RPMI7951 (cell line): Measurements from ENCODE around the gene HOXA7. TPM values are rescaled to one million over a fixed set of nuclear protein-coding genes. Genes with fewer than 3 reads are reported as not detected.

Experiments
- DNase-seq: peaks from one replicate; pipeline ENCODE4 v3.0.0-alpha.2; 2012; ENCODE audit warnings: low read depth
- total RNA-seq: library from RNA; depleted of rRNA; stranded (reverse); fragments of >200 nt; shearing (Covaris generic); gene quantifications from 2 replicates; pipeline ENCODE4 v1.2.3, GENCODE V29; 2014

HOXA7 gene
- total RNA-seq, 1 experiment from 2014 or later = 19.7 TPM

DNA sequence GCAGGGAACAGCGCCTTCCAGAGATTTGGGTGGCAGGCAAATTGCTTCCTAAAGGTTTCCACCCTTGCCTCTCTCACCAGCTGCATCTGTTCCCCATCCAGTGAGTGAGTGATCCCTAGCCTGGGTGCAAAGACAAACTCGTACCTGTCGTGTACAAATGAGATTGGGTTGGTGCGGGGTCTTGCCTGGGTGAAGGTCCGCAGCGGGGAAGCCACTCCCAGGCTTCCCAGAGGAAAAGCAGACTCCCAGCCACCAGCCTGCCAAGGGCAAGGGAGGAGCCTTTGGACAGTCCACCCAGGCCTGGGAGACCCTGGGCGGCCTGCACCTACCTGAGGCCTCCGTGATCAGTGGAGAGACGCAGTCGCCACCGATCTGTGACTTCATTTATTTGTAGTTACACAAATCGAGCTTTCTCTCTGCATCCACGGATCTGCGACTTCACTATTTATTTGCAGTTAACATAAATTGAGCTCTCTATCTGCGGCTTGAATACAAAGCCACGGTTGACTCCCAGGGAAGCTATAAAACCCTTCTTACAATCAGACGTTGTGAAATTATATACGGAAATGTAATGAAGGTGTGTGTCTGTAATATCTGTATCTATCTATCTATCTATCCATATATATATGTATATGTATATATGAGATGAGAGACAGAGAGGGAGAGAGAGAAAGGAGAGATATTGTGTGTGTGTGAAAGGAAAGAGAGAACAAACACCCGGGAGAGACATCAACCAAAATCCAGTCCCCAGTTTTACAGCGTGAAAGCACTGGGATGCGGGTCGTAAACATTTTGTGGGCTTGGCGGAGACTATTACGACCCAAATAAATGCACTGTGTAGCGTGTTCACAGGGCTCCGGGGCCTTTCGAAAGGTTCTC, 3.0 kb upstream of the HOXA7 start:
- no peak for DNase-seq

DNA sequence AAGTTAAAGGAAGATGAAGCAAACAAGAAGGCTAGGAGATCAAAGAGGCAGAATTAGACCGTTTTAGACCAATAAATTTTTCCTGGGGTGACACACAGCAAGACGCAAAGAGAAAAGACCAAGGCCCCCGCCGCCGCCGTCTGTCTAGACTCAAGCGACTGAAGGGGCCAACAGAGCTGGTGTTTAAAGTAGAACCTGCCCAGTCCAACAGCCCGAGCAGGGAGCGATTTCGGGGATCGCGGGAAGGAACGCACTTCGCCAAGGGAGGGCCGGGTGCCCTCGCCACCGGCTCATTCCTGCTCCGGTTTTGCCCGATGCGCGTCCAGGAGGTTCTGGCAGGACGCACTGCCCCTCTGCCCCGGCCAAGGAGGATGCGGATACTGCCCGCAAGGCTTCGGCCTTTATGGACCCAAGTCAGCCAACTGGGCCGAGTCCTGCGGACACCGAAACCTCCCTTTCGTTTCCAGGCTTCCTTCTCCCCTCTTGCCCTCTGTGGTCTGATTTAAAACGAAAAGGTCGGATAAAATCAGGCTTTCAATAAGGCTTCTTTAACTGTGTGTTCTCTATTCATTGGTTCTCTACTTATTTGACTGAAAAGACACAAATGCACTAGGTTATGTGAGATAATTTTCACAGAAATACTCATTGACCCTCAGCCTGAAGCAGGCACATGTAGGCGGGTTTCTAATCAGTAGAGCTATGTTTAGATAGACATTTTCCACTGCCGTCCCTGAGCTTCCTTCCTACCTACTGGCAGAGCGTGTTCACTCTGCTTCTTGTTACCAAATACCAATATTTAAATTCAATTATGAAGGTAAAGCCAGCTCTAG, 2.2 kb upstream of the HOXA7 start:
- DNase-seq = no peak

DNA sequence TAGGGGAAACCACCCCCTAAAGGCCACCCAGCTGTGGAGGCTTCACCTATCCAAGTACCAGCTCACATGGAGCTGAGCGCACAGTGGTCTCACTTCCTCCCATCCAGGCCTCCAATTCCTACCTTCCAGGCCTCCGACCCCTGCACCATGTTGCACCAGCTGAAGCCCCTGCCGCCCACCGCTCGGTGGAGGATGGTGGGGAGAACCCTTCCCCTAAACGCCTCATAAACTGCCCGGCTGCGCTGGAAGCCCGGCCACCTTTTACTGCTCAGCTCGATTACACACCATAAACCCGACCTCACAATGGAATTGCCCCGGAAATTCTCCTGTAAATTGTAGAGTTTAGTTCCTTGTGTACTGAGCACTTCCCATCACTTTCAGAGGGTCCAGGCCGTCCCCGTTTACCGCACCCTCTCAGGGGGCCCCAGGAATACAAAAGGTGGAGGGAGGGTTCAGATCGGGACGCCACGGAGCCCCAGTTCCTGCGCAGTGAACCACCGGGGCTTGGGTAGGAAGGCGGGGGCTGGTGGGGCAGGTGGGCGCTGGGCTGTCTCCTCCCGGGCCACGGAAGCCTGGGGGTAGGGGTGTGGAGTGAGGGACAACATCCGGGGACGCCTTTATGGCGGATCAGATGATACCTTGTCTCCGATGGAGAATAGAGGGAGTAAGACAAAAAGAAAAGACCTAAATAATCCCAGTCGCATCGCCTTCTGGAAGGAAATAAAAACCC, 1.4 kb upstream of the HOXA7 start:
- DNase-seq = no peak

DNA sequence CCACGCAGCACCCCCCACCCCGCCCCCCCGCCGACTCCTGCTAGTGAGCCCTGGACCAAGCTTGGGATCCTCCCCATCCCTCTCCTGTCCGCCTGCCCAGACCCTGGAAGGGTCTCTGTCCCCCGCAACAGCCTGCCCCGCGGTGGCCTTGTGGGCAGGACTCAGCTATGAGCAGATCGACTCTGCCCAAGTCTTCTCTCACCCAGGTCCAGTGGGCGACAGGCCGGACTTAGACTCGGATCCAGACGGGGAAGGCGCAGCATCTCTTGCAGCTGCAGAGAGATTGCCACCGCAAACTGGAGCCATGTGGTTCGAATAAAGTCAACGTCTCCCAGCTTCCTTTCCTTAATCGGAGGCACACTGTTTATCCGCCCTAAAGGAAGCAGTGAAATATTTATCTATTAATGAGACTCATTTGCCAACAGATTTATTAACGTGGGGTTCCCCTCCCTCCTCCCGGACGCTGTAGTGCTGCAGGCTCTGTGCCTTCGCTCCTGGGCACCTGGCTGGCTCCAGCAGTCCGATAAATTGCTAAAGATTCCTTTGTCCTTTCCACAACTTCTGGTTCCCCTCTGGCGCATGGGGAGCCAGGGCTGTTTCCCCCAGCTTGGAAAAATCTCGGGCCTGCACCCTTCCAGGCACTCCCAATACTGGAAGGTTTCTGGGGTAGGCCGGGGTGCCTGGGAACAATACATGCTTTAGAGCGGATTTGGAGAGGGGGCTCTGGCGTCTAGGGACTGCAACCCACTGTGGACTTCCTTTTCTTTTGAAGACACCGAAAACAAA, 634 bp upstream of the HOXA7 start:
- DNase-seq = no peak

DNA sequence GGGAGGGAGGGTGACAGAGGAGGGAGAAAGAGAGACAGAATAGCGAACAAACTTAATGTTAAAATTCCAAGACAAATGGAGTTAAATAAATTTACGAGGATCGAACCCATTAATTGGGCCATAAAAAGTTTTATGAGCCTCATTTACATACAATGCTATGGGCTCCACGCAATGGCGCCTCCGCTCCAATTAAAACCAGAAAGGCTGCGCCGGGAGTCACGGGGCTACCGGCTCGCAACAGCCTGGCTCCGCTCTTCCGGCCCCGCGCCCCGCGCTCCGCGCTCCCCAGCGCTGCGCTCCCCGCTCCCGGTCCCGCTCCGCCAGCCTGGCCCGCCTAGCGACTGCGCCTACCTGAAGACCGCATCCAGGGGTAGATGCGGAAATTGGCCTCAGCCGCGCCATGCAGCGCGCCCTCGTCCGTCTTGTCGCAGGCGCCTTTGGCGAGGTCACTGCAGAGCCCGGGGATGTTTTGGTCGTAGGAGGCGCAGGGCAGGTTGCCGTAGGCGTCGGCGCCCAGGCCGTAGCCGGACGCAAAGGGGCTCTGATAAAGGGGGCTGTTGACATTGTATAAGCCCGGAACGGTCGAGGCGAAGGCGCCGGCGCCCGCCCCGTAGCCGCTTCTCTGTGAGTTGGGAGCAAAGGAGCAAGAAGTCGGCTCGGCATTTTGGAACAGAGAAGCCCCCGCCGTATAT, 513 bp downstream of the HOXA7 start:
- DNase-seq = peak; percentile 58

DNA sequence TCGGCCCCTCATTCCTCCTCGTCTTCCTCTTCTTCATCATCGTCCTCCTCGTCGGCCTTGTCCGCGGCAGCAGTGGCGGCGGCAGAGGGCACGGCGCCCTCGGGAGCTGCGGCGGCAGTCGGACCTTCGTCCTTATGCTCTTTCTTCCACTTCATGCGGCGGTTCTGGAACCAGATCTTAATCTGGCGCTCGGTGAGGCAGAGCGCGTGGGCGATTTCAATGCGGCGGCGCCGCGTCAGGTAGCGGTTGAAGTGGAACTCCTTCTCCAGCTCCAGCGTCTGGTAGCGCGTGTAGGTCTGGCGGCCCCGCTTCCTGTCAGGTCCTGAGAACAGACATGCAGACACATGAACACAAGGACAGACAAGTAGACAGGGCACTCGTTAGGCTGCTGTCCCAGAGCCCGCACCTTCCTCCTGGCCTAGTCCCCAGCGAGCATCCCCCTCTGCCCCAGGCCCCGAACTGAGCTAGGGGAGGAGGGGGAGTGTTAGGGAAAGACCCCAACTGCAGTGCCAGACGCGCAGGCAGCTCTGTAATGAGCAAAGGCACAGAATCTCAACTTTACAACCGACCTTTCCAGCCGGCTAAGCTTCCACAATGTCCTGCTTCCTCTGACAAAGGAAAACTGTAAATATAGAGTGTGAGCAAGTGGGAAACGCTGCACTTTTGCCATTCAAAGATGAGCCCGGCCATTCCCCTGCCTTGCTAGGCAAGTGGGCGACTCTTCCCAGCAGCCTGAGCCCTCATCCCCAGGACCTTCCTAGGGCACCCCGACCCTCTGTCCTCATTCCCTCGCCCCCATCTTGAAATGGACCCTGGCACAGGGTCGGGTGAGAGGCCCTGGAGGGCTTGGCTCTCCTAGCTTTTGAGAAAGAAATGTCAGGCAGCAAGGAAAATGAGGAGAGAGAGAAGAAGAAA, 1.3 kb downstream of the HOXA7 start:
- no peak for DNase-seq

DNA sequence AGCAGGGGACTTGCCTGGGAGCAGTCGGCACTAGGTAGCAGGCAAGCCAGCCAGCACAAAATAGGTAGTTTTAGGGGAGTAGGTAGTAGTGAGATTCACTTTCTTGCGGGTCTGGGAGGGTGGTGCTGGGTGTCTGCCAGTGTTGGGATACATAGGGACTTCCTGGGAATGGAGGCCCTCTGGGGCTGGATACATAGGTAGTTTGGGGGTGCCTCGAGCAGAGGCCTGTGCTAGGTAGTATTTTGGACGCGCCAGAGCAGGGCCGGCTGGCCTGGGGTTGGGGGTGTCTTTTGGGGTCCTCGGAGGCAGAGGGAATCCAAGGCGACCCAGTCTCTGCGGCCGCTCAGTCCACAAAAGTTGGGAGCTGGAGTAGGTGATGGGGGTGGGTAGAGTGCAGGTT, 2.1 kb downstream of the HOXA7 start:
- DNase-seq = no peak

DNA sequence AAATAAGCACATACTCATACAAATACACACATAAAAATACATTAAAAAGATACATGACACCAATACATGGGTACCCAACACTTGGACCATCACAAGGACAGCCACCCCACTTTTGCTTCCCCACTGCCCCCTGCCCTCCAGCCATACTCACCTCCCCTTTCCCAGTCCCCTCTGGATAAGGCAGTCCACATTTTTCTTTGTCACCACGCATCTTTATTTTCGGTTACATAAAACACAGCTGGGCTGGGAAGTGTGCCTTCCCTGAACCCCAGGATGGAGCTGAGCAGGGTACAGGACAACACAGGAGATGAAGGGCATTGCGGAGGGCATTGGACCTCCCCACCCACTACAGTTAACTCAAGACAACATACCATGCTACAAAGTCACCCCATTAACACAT, 2.9 kb downstream of the HOXA7 start:
- DNase-seq = no peak

DNA sequence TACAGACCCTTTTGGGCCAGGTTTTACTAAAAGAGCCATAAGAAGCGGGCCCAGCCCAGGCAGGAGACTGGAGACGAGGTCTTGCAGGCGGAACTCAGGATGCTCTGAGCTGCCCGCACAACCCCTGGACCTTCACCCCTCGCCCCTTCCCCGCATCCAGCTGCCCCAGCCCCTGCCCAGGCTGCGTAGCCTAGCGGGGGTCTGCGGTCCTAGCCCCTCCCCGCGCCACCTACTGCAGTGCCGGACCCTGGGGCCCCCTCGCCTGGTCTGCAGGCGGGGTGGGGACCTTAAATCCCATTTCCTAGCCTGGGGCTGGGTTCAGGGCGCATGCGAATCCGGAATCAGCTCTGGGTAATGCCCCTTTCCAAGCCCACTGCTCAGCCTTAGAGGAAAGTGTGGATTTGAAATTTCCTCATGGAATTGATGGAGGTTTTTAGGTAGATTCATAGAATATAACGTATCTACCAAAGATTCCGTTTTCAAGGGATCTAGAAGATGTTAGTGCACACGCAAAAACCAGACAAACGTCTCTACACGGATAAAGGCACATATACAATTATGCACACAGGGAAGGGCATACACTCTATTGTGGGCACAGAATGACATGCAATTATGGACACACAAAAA, 3.5 kb downstream of the HOXA7 start:
- DNase-seq = no peak

DNA sequence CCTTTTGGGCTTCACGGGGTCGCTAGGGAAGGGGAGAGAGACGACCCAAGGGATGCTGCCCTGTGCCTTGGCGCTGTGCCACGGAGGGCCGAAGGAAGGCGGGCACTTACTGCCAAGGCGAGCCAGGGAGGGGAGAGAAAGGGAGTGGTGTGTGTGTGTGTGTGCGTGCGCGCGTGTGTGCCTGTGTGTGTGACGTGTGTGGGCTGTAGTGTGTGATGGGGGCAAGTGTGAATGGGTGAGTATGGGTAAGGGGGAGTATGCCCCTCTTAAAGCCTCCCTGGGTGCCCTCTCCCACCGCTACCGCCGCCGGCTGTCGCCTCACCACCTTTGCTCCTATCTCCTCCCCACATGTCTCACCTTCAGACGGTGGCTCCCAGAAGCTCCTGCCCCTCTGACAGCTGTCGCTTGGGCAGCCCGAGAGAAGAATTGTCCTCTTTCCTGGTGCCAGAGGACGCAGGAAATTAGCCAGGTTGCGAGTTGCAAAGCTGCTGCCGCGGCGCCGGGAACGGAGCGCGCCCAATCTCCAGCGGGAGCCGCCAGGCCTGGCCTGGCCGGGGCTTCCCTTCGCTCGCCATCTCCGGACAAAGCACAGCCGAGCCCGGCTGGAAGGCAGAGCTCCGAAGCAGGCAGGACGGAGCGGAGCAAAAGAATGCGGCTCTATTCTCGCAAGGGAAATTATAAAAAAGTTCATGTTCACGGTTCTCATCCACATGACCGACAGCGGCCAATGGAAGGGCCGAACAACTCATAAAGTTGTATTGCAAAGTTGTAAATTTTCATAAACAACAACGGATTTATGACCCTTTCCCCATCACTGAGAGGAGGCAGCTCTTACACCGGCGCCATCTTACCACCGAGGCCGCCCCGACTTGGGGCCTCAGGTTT, 4.3 kb downstream of the HOXA7 start, which contains the start of gene HOXA3:
Gene HOXA3 (minus strand): TSS at position 653 of the 885 bp plus-strand sequence. CDS start 41,943 bp downstream, outside the sequence.
- DNase-seq = peak; percentile 78

DNA sequence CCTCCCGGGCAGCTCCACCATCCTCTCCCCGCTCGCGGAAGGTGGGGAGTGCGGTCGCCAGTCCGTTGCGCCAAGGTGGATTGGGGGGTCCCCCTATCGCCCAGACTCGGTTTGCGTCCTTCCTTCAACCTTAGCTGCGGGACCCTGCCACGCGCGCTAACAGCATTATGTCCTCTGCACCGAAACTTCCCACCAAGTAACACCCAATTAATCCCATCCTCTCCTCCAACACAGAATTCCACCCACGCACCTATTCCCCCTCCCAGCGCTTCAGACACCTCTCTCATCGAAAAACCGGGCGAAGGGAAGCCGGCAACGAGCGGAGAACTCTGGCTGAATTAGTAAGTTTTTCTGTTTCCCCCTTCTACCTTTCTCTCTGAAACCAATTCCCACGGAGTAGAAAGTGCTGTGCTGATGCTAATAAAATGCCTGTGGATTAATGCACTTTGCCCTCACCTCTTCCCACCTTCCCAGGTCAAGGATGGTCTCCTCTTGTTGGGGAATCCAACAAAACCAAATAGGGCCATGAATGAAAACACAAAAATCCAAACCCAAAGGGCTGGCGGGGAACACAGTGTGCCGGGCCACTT, 5.0 kb downstream of the HOXA7 start:
- no peak for DNase-seq

DNA sequence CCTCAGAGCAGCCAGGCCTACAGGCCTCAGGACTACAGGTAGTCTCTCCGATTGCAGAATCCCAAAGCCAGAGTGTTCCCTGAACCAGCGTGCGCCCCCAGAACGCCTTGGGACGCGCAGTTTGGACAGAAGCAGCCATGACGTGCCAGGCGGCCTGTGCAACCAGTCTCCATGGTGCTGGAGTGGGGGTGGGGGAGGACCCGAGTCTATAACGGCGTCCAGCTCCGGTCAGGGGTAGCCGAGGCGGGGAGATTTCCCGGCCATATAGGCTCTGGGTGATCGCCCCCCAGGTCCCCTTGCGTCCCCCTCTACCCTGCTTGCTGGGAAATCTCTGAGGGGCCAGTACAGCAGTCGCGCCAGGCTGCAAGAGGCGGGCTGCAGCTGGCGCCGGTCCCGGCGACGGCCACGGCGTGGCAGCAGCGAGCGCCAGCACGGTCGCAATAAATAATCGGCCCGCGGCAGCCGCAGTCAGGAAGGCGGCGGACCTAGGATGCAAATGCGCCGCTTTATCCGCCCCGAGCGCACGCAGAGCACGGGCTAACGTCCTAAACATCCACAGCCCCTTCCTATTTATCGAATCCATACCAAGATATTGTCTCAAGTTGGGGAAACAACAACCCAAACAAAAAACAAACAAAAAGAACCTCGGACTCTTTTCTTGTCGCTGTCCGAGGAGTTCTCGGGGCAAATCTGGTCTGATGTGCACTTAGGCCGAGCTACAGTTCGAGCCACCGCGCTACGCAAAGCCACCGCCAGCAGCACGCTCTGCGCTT, 5.7 kb downstream of the HOXA7 start:
- peak; percentile 89 for DNase-seq

DNA sequence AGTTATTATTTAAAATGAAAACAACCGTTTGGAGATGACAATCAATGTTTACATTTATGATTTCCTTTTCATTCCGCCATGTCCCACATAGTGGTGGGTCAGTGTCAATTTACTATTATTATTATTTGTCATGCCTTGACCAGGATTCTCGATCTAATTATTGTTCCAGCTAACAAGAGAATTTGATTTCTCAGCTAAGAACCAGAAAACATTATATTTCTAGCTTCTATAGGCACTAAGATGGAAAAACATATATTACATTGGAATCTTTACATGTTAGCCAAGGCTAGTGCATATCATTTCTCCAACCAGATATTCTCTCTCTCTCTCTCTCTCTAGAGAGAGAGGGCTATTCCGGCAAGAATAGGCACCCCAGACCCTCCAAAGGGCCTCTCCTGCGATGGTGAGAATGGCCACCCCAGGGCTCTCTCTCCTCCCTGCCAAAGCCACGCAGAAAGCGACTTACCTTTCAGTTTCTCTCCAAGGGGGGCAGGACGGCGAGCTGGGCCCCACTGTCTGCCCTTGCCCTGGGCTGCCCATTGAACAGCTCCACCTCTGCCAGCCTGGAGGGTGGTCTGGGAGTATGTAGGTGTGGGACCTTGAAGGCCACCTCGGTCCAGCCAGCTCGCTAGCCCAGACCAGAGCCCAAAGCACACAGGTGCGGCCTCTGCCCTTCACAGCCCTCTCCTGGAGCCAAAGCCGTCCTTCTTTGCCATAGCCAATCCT, 6.5 kb downstream of the HOXA7 start:
- no peak for DNase-seq

DNA sequence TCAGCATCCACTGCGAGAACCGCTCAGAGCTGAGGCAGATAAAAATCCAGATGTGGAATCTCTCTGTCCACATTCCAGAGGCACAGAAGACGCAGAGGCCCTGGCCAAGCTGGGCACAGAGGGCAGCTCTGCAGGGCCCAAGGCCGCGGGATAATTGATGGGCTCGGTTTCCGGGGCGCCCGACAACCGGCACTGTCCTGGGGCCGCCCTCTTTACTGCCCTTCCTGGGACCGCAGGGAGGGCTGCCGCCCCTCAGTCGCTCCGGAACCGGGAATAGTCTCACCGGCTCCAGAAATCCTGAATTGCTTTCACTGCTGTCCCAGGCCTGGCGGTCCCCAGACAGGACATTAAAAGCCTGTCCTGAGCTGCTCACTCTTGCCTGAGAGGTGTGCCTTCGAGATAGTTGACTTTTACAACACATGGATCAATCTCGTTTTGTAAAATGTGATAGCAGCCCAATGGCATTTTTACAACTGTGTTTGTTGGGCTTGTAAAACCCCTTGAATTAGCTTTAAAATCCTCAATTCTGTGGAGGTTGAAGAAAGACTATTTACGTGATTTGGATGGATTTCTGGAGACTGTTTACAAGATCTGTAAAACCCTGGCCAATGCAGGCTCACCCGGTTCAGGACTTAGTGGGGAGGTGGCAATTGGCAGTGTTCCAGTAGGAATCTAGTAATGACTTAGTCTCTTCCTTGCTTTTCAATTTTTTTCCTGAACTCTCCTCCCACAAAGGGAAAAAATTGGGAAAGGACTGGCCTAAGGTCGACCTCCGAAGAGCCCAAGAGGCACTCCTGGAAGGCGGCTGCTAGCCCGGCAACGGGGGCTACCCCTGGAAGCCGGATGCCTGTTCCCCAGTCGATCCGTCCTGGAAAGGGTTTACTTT, 7.5 kb downstream of the HOXA7 start:
- peak; percentile 53 for DNase-seq
